Ascending aorta (tissue), 2 donors: ENCODE data around the gene CCBE1. TPM values are rescaled to one million over a fixed set of nuclear protein-coding genes. Genes with fewer than 3 reads are reported as not detected.

Experiments used
- DNase-seq, 2 donors: peaks; one replicate each; pipeline ENCODE4 v3.0.0-alpha.2; 2019; ENCODE audit warnings: low spot score in 2 of 2
- H3K27ac ChIP-seq, 2 donors: fragments of 200-600 bp; sonication (generic); one replicate each; pipeline ENCODE4 v1.5.1; 2016 to 2017; ENCODE audit warnings: mild to moderate bottlenecking in 1 of 2
- H3K27me3 ChIP-seq: fragments of 200-600 bp; sonication (generic); one replicate; pipeline ENCODE4 v1.5.1; 2017
- H3K36me3 ChIP-seq, 2 donors: fragments of 200-600 bp; sonication (generic); one replicate each; pipeline ENCODE4 v1.5.1; 2016
- H3K4me1 ChIP-seq, 2 donors: fragments of 200-600 bp; sonication (generic); one replicate each; pipeline ENCODE4 v1.5.1; 2016 to 2017; ENCODE audit warnings: mild to moderate bottlenecking in 1 of 2
- H3K4me3 ChIP-seq, 2 donors: fragments of 200-600 bp; sonication (generic); one replicate each; pipeline ENCODE4 v1.5.1; 2016 to 2017; ENCODE audit warnings: mild to moderate bottlenecking in 1 of 2
- H3K9me3 ChIP-seq, 2 donors: fragments of 200-600 bp; sonication (generic); one replicate each; pipeline ENCODE4 v1.5.1; 2016
- intact Hi-C: fragments of 100-400 bp; cut with DNase I; formaldehyde crosslinking; loops from one replicate; pipeline ENCODE4 v1.15.1; 2023
- total RNA-seq: library from RNA; depleted of rRNA; stranded (reverse); fragments of >200 nt; gene quantifications from one replicate; pipeline ENCODE4 v1.1.0, GENCODE V29; 2016
- TF ChIP-seq, protein P1 (sequence below), 3 experiments: fragments of 200-600 bp in 2 of 3; fragments of 450-650 bp in 1 of 3; sonication (generic) in 2 of 3; IDR thresholded peaks; one replicate each; pipeline ENCODE4 v1.5.1; 2016 to 2019; ENCODE audit warnings: antibody characterized with exemption in 3 of 3, mild to moderate bottlenecking in 1 of 3, moderate library complexity in 1 of 3

CCBE1 gene
- total RNA-seq, 1 donor from 2014 or later: 0.32 TPM

DNA sequence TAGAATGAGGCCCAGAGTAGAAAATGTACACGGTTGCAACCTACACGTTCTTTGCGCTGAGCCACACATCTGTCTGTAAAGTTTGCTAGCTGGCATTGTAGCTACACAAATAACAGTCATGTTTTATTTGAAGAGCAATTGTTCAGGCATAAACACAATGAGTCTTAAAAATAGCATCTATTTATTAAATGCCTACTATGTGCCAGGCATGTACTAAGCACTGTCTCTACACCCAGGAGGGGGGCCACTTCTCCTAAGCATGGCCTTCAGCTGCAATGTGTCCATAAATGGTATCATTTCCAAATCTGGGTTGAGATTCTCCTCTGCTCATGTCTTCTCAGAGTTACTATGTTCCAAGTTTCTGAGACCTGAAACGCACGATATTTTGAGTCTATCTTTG lies 182.1 kb downstream of the CCBE1 start:
- Histone ChIP-seq H3K36me3 (no peaks in the 10 kb centered on the region), H3K9me3 (no peaks in the 10 kb centered on the region), H3K4me1 (peaks cover 4 to 6% of the 10 kb centered on the region in 2 donors), H3K27ac (no peak overlapping the region), H3K27me3 (no peaks in the 10 kb centered on the region), H3K4me3 (no peak overlapping the region)
- intact Hi-C loops: no loop called here
- no peak for DNase-seq
- TF ChIP-seq, protein P1, sequence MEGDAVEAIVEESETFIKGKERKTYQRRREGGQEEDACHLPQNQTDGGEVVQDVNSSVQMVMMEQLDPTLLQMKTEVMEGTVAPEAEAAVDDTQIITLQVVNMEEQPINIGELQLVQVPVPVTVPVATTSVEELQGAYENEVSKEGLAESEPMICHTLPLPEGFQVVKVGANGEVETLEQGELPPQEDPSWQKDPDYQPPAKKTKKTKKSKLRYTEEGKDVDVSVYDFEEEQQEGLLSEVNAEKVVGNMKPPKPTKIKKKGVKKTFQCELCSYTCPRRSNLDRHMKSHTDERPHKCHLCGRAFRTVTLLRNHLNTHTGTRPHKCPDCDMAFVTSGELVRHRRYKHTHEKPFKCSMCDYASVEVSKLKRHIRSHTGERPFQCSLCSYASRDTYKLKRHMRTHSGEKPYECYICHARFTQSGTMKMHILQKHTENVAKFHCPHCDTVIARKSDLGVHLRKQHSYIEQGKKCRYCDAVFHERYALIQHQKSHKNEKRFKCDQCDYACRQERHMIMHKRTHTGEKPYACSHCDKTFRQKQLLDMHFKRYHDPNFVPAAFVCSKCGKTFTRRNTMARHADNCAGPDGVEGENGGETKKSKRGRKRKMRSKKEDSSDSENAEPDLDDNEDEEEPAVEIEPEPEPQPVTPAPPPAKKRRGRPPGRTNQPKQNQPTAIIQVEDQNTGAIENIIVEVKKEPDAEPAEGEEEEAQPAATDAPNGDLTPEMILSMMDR (IDR thresholded peaks at IDR 0.05): no peak

DNA sequence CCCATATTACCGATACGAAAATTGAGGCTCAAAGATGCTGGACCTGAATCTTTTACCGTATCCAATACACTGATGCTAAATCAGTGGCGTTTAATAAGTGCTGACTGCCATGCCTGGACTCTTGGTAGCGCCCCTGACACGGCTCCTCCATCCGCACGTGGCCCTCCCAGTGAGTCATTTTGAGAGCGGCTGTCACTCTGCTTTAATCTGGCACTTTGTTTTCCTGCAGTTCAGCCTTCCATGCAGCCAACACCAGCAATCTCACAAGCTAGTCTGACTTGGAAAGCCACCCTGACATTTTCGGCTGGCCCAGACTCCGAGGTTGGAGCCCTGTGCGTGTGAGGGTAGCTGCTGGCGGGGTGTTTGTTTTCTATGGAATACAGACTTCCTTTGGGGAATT lies 183.0 kb downstream of the CCBE1 start:
- Histone ChIP-seq H3K27ac (no peak overlapping the region), H3K4me1 (peaks cover 4 to 6% of the 10 kb centered on the region in 2 donors), H3K9me3 (no peaks in the 10 kb centered on the region), H3K4me3 (no peak overlapping the region), H3K27me3 (no peaks in the 10 kb centered on the region), H3K36me3 (no peaks in the 10 kb centered on the region)
- peak; percentile 17 to 68 for DNase-seq
- TF ChIP-seq, protein P1 (IDR thresholded peaks at IDR 0.05): no peak
- intact Hi-C loops: no loop called here

DNA sequence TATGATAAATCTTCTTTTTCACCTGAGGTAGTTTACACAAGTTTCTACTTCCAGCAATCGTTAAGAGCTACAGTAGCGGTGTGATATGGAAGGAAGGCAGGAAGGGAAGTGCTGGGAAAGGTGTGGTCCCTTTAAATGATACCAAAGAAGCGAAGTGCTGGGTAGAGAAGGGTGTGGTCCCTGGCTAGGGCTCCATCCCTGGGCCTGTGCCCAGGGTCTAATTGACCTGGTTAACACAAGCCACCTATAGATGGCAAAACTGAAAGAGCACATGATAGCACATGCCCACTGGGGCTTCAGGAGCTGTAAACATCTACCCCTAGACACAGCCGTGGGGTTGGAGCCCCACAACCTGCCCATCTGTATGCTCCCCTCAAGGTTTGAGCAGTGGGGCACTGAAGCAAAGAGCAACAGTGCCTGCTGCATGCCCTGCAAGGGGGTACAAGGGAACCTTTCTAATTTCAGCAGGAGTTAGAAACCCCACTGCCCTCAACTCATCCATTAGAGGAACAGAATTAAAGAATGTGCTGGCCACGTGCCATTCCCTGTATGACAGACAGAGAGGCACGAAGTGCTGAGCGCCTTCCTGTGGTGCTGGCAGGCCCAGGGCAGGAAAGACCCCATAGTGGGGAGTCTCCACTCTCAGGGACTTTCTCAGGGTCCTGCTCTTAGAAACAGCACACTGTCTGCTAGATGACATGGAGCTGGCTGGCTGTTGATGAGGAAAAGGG lies 185.0 kb downstream of the CCBE1 start:
- intact Hi-C loops: no loop called here
- no peaks in the 10 kb centered on the region for H3K27me3 ChIP-seq
- H3K36me3 ChIP-seq: no peaks in the 10 kb centered on the region
- no peak overlapping the region for H3K4me3 ChIP-seq
- H3K4me1 ChIP-seq: peaks cover 4 to 6% of the 10 kb centered on the region in 2 donors
- DNase-seq: no peak
- no peak overlapping the region for H3K27ac ChIP-seq
- TF ChIP-seq, protein P1 (IDR thresholded peaks at IDR 0.05): no peak
- H3K9me3 ChIP-seq: no peaks in the 10 kb centered on the region

DNA sequence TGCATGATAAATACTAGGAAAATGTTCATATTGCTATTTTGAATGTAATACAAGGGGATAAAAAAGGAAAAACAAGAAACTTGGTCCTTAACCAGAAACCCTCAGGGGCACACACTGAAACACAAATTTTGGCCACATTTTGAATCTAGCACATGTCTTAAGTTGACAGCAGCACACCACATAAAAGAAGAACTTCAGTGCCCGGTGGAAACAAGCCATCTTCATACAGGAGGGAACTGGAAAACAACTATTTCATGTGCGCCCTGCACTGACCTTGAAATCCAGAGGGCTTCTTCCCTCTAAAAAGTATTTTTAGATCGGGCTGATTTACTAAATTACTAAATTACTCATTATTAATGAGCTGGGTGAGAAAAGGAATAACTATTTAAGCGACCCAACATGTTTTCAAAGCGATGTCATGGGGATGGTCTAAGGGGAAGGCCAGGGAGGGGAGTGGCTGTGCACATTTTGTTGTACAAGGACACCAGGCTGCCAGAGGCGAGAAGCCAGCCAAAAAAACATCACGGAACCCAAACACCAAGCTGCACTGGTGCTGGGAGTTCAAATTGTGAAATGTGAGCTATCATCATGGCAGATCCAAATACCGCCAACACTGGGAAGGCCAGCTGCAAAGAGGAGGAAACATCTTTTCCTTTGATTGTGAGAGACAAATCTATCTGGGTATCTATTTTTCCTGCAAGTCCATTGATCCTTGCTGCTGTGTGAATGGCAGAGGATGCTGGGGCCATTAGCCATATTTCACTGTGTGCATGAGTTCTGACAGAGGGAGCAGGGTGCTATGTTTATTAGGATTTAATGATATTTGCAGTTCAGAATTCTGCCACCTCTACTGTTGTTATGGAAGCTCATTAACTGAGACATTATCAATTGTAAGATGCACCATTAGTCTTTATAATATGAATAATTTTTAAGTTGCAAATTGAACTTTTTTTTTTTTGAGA lies 187.5 kb downstream of the CCBE1 start:
- Histone ChIP-seq H3K36me3 (no peaks in the 10 kb centered on the region), H3K4me3 (no peak overlapping the region), H3K27me3 (no peaks in the 10 kb centered on the region), H3K27ac (no peak overlapping the region), H3K9me3 (no peaks in the 10 kb centered on the region), H3K4me1 (peaks cover 3 to 4% of the 10 kb centered on the region in 2 donors)
- TF ChIP-seq, protein P1 (IDR thresholded peaks at IDR 0.05): no peak
- intact Hi-C loops: no loop called here
- DNase-seq: peak in 1 of 2 donors; percentile 50

DNA sequence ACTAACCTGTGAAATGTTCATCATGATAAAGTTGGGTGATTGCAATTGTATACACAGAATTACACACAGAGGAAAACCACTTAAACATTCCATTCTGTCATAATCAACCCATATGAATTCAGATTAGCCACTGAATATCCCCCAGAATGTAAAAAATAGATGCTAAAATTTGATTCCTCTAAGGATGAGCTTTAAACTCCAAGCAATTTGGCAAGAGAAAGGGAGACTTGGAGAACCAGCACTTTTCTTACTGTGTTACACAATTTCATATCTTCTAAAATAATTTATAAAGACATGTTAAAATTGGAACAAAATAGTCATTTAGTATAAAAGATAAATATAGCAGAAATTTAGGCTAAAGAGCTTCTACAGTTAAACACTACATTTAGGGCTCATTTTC lies 191.9 kb downstream of the CCBE1 start:
- Histone ChIP-seq H3K36me3 (no peaks in the 10 kb centered on the region), H3K27ac (no peak overlapping the region), H3K27me3 (no peaks in the 10 kb centered on the region), H3K4me1 (peaks cover 0 to 2% of the 10 kb centered on the region in 2 donors), H3K9me3 (no peaks in the 10 kb centered on the region), H3K4me3 (no peak overlapping the region)
- TF ChIP-seq, protein P1 (IDR thresholded peaks at IDR 0.05): no peak
- DNase-seq: no peak
- intact Hi-C loops: no loop called here
